ENCODE data around the gene TOP3B. TPM values are rescaled to one million over a fixed set of nuclear protein-coding genes. Genes with fewer than 3 reads are reported as not detected.
"Not testable (repeated sequence)": the region's sequence is repeated elsewhere in the genome, so short reads cannot be mapped to it uniquely, and the experiment has no call there.

The TOP3B gene
- total RNA-seq, 1 donor from 2014 or later = 24.8 TPM

DNA sequence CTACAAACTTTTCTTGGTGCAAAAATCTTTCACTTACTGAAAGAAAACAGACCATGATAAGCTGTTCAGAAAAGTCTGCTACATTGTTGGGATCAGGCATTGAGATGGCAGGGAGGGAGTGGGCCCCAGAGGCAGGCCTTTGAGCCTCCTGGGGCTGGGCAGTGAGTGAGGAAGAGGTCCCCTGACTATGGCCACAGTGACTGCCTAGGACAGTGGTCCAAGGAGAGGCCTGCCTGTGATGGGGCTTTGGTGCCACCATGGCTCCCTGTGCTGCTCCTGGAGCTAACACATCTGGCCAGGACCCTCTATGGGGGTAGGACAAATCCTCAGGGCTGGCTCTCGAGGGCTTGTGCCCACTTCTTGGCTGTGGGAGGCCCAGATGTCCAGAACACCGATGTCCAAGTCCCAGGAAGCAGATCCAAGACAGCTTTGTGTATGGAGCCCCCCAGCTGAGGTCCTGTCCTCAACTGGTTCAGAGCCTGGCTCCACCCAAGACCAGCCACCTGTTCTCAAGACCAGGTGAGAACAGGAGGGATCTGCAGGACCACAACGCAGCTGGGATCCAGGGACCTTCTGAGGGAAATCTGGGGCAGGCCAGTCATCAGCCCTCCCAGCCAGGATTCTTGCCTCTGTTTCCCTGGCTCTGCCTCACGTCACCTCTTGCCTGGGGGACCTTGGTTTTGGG, 66.8 kb downstream of the TOP3B start:
- Histone ChIP-seq H3K27ac (no peak overlapping the region), H3K36me3 (no peaks in the 10 kb centered on the region), H3K4me1 (no peaks in the 10 kb centered on the region), H3K4me3 (no peak overlapping the region), H3K27me3 (no peaks in the 10 kb centered on the region), H3K9me3 (no peaks in the 10 kb centered on the region)
- intact Hi-C loops (cut with DNase I) = no loop called here
- ATAC-seq = peak; percentile 25
- DNase-seq = no peak
- TF ChIP-seq, protein P1, sequence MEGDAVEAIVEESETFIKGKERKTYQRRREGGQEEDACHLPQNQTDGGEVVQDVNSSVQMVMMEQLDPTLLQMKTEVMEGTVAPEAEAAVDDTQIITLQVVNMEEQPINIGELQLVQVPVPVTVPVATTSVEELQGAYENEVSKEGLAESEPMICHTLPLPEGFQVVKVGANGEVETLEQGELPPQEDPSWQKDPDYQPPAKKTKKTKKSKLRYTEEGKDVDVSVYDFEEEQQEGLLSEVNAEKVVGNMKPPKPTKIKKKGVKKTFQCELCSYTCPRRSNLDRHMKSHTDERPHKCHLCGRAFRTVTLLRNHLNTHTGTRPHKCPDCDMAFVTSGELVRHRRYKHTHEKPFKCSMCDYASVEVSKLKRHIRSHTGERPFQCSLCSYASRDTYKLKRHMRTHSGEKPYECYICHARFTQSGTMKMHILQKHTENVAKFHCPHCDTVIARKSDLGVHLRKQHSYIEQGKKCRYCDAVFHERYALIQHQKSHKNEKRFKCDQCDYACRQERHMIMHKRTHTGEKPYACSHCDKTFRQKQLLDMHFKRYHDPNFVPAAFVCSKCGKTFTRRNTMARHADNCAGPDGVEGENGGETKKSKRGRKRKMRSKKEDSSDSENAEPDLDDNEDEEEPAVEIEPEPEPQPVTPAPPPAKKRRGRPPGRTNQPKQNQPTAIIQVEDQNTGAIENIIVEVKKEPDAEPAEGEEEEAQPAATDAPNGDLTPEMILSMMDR (IDR thresholded peaks at IDR 0.05) = no peak

DNA sequence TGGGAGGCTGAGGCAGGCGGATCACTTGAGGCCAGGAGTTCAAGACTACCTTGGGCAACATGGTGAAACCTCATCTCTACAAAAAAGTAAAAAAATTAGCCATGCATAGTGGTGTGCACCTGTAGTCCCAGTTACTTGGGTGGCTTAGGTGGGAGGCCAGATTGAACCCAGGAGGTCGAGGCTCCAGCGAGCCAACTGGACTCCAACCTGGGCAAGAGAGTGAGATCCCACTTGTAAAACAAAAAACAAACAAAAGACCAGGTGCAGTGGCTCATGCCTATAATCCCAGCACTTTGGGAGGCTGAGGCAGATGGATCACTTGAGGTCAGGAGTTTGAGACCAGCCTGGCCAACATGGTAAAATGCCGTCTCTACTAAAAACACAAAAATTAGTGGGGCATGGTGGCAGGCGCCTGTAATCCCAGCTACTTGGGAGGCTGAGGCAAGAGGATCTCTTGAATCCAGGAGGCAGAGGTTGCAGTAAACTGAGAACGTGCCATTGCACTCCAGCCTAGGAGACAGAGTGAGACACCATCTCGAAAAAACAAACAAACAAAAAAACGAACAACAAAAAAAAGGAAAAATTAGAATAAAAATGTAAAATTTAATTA, 68.4 kb downstream of the TOP3B start:
- DNase-seq; H3K27ac ChIP-seq; intact Hi-C loops (cut with DNase I); H3K36me3 ChIP-seq; H3K4me3 ChIP-seq; H3K9me3 ChIP-seq; ATAC-seq; H3K4me1 ChIP-seq; H3K27me3 ChIP-seq: not testable (repeated sequence)

DNA sequence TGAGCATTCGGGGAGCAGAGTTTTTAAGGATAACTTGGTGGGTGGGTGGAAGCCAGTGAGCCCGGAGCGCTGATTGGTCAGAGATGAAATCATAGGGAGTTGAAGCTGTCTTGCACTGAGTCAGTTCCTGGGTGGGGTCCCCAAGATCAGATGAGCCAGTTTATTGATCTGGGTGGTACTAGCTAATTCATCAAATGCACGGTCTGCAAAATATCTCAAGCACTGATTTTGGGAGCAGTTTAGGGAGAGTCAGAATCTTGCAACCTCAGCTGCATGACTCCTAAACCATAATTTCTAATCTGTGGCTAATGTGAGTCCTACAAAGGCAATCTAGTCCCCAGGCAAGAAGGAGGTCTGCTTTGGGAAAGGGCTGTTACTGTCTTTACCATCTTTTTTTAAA, 72.2 kb downstream of the TOP3B start:
- H3K9me3 ChIP-seq; H3K36me3 ChIP-seq; H3K27me3 ChIP-seq; DNase-seq; H3K4me1 ChIP-seq; ATAC-seq; H3K27ac ChIP-seq; H3K4me3 ChIP-seq; intact Hi-C loops (cut with DNase I): not testable (repeated sequence)

DNA sequence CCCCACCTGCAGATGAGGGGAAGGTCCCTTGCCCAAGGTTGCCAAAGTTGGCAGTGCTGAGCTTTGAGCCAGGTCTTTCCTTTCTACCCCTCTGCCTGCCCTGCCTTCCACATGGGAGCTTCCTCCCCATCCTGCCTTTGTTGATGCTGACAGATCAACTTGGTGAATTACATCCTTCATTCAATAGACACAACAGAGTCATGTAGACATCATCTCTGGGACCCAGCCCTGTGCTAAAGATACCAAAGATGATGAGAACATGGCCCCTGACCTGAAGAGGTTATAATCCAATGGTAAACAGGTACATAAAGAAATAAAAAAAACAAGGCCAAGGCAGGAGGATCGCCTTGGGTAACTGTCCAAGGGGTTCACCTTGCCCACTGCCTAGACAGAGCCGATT, 72.7 kb downstream of the TOP3B start:
- intact Hi-C loops (cut with DNase I) = no loop called here
- ATAC-seq = no peak

DNA sequence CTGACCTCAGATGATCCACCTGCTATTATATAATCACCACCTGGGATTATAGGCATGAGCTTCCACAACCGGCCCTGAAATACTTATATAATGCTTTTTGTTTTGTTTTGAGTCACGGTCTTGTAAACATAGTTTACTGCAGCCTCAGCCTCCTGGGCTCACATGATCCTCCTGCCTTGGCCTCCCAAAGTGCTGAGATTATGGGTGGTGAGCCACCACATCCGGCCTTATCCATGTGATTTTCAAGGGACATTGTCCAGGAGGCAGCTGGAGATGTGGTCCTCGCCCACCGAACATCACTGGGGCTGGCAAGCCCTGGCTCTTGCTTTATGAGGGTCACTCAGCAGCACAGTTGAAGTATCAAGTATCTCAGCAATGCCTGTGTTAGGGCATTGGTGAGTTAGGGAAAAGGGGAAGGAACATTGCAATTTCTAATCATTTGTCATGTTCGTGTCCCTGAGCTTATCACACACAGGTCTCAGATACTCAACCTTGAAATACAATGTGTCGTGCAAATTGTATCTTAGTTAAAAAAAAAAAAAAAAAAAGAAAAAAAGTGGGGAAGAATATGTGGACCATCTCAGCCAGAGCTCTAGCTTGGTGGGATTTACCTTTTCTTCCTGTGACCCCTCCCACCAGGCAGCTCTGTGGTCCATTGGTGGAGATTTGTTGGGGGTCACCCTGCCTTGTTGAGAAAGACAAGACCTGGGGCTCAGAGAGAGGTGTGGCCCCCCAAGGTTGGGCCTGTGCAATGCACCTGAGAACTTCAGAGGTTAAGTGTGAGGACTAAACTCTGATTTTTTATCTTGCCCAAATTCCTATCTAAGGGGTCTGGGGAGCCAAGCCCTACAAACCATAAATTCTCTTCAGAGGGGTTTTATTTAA, 74.7 kb downstream of the TOP3B start:
- DNase-seq (no peak), ATAC-seq (no peak)
- H3K27ac ChIP-seq = no peak overlapping the region
- H3K4me1 ChIP-seq = no peaks in the 10 kb centered on the region
- no peaks in the 10 kb centered on the region for H3K27me3 ChIP-seq
- no peak overlapping the region for H3K4me3 ChIP-seq
- intact Hi-C loops (cut with DNase I) = no loop called here
- H3K36me3 ChIP-seq = no peaks in the 10 kb centered on the region
- H3K9me3 ChIP-seq = no peaks in the 10 kb centered on the region
- TF ChIP-seq, protein P1 (IDR thresholded peaks at IDR 0.05) = no peak

More for the DNA sequence above, 72.7 kb downstream of the TOP3B start:
- Histone ChIP-seq H3K4me3 (no peak overlapping the region), H3K36me3 (no peaks in the 10 kb centered on the region), H3K9me3 (no peaks in the 10 kb centered on the region), H3K27me3 (no peaks in the 10 kb centered on the region), H3K4me1 (no peaks in the 10 kb centered on the region), H3K27ac (no peak overlapping the region)
- DNase-seq = no peak
- TF ChIP-seq, protein P1 (IDR thresholded peaks at IDR 0.05) = no peak

Other genes with a start within 250 kb of the TOP3B start
- gene YPEL1, start 247.0 kb downstream of the TOP3B start, total RNA-seq = 6.7 TPM
- gene MAPK1, start 115.1 kb downstream of the TOP3B start, total RNA-seq = 134 TPM
- 51.2 TPM for gene PPM1F, start 29.9 kb downstream of the TOP3B start, total RNA-seq

Measured in upper lobe of right lung (tissue), 1 donor.